H1 (cell line): Measurements from ENCODE around the gene TM9SF3. TPM values are rescaled to one million over a fixed set of nuclear protein-coding genes. Genes with fewer than 3 reads are reported as not detected.

Experiments used
- TAF7 ChIP-seq: optimal IDR thresholded peaks from 2 replicates; pipeline ENCODE3; 2011; ENCODE audit warnings: low read depth, mild to moderate bottlenecking, inconsistent platforms, low read length, moderate library complexity, borderline replicate concordance
- polyA plus RNA-seq, 7 experiments: library from polyadenylated mRNA; depleted of rRNA in 3 of 7; stranded (reverse) in 5 of 7; unstranded in 2 of 7; fragments of >200 nt in 5 of 7; fragments of 200-250 nt in 2 of 7; gene quantifications; 1 replicate in 5 of 7; 2 replicates in 1 of 7; 4 replicates in 1 of 7; pipeline versions ENCODE4 v1.2.1 to v1.2.3, GENCODE V29; 2011 to 2013; ENCODE audit warnings: missing spikeins in 2 of 7, mixed read lengths in 2 of 7
- total RNA-seq: library from RNA; stranded (reverse); fragmentation: NEBNext Ultra II Directional; extraction: Animal tissue kit (Norgen Biotek cat#: 25700); gene quantifications from 2 replicates; pipeline ENCODE4 v1.2.1, GENCODE V29; 2021
- TF ChIP-seq, protein P1 (sequence below): fragments of 300-600 bp; sonication (generic); IDR thresholded peaks from 2 replicates; pipeline ENCODE4 v1.7.1; 2012; ENCODE audit warnings: low read length, moderate library complexity, mild to moderate bottlenecking, inconsistent platforms; ENCODE audit not compliant: insufficient replicate concordance

TM9SF3 gene
- total and polyA plus RNA-seq, 2 of the 8 experiments (the other 6 are each of a cell fraction or from before 2014, with no cell fraction given) = 123 to 127 TPM

DNA sequence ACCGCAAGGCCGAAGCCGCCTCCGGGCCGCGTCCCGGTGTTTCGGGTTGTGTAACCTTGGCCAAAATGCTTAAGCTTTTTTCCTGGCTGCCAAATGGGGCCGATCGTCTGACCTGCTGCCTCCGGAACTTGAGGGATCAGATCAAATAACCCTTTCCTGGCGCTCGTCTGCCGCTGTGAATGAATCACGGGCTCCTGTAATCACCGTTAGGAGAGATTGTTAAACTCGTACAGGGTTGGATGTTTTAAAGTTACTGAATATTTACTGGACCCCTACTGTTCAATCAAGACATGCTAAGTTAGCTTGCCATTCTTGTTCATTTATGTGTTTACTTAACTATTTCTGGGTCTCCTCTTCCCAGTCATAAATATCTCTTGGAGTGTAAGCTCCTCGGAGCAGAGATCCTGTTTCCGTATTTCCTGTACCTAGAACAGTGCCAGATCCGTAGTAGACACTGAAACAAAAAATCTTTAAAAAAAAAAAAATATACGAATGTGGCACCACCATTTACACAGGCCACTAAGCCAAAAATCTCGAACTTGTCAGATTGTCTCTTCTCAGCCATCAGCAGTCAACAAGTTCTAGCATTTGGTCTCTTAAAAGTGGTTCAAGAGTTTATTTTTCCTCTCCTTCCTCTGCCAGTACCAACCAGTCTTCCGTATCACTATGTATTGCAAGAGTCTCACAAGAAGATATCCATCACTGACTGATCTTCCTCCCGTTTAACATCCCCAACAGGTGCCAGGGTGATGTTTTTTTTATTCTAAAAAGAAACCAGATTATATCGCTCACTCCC lies 650 bp upstream of the TM9SF3 start (continued):
- TF ChIP-seq, protein P1, sequence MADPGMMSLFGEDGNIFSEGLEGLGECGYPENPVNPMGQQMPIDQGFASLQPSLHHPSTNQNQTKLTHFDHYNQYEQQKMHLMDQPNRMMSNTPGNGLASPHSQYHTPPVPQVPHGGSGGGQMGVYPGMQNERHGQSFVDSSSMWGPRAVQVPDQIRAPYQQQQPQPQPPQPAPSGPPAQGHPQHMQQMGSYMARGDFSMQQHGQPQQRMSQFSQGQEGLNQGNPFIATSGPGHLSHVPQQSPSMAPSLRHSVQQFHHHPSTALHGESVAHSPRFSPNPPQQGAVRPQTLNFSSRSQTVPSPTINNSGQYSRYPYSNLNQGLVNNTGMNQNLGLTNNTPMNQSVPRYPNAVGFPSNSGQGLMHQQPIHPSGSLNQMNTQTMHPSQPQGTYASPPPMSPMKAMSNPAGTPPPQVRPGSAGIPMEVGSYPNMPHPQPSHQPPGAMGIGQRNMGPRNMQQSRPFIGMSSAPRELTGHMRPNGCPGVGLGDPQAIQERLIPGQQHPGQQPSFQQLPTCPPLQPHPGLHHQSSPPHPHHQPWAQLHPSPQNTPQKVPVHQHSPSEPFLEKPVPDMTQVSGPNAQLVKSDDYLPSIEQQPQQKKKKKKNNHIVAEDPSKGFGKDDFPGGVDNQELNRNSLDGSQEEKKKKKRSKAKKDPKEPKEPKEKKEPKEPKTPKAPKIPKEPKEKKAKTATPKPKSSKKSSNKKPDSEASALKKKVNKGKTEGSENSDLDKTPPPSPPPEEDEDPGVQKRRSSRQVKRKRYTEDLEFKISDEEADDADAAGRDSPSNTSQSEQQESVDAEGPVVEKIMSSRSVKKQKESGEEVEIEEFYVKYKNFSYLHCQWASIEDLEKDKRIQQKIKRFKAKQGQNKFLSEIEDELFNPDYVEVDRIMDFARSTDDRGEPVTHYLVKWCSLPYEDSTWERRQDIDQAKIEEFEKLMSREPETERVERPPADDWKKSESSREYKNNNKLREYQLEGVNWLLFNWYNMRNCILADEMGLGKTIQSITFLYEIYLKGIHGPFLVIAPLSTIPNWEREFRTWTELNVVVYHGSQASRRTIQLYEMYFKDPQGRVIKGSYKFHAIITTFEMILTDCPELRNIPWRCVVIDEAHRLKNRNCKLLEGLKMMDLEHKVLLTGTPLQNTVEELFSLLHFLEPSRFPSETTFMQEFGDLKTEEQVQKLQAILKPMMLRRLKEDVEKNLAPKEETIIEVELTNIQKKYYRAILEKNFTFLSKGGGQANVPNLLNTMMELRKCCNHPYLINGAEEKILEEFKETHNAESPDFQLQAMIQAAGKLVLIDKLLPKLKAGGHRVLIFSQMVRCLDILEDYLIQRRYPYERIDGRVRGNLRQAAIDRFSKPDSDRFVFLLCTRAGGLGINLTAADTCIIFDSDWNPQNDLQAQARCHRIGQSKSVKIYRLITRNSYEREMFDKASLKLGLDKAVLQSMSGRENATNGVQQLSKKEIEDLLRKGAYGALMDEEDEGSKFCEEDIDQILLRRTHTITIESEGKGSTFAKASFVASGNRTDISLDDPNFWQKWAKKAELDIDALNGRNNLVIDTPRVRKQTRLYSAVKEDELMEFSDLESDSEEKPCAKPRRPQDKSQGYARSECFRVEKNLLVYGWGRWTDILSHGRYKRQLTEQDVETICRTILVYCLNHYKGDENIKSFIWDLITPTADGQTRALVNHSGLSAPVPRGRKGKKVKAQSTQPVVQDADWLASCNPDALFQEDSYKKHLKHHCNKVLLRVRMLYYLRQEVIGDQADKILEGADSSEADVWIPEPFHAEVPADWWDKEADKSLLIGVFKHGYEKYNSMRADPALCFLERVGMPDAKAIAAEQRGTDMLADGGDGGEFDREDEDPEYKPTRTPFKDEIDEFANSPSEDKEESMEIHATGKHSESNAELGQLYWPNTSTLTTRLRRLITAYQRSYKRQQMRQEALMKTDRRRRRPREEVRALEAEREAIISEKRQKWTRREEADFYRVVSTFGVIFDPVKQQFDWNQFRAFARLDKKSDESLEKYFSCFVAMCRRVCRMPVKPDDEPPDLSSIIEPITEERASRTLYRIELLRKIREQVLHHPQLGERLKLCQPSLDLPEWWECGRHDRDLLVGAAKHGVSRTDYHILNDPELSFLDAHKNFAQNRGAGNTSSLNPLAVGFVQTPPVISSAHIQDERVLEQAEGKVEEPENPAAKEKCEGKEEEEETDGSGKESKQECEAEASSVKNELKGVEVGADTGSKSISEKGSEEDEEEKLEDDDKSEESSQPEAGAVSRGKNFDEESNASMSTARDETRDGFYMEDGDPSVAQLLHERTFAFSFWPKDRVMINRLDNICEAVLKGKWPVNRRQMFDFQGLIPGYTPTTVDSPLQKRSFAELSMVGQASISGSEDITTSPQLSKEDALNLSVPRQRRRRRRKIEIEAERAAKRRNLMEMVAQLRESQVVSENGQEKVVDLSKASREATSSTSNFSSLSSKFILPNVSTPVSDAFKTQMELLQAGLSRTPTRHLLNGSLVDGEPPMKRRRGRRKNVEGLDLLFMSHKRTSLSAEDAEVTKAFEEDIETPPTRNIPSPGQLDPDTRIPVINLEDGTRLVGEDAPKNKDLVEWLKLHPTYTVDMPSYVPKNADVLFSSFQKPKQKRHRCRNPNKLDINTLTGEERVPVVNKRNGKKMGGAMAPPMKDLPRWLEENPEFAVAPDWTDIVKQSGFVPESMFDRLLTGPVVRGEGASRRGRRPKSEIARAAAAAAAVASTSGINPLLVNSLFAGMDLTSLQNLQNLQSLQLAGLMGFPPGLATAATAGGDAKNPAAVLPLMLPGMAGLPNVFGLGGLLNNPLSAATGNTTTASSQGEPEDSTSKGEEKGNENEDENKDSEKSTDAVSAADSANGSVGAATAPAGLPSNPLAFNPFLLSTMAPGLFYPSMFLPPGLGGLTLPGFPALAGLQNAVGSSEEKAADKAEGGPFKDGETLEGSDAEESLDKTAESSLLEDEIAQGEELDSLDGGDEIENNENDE = no peak
- peak; percentile 1 for TF ChIP-seq TAF7
- TF ChIP-seq, all 59 proteins: peak for 2
